HG03457 (cell line): ENCODE results near the gene ARSB.
"Not testable (repeated sequence)": the region's sequence is repeated elsewhere in the genome, so short reads cannot be mapped to it uniquely, and the experiment has no call there.

Source experiments
- ATAC-seq: cut with Tn5 transposase; IDR thresholded peaks from one replicate; pipeline ENCODE4 v1.9.1; 2021; ENCODE audit warnings: moderate number of reproducible peaks; ENCODE audit not compliant: unreplicated experiment

ARSB gene

DNA sequence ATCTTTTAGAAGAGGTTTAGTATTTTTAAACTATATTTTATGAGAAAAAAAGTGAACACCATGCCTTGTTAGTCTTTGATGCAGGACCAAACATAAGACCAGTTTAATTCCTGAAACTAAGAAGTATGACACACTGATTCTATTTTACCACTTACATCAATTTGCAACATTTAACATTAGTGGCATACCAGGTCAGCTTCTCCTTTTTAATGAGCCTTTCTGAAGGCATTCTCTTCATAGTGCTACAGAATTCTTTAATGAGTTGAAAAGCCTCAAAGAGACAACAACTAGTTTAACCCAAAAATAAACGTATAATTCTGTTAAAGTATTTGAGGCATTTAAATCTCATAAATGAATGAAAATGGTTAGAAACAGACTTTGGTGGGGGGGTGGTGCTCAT lies 28.2 kb downstream of the ARSB start:
- ATAC-seq = no peak

DNA sequence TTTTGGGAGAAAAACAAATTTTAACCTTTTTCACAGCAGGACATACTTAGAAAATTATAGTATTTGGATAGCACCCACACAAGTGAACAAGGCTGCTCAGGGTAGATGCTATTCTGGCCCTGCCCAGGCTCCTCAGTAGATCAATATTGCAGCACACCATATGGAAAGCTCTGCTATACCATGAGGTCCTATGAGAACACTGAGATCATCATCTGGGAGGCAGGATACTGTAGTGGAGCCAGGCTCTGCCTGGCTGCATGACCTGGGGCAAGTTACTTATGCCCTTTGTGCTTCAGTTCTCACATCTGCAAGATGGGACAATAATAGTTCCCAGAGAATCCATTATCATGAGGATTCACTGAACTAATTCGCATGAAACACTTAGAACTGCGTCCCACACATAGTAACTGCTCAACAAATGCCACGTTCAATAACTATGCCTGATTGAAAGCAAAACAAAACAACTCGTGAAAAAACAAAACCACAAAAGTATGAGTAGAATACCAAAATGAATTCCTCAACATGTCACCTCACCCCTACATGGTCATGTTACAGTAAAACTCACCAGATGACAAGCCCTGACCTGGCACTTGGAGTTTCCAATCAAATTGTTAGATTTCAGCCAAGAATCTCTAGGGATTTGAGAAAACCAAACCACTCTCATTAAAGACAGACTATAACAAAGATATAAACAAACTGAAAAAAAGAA lies 31.9 kb downstream of the ARSB start:
- ATAC-seq = no peak

DNA sequence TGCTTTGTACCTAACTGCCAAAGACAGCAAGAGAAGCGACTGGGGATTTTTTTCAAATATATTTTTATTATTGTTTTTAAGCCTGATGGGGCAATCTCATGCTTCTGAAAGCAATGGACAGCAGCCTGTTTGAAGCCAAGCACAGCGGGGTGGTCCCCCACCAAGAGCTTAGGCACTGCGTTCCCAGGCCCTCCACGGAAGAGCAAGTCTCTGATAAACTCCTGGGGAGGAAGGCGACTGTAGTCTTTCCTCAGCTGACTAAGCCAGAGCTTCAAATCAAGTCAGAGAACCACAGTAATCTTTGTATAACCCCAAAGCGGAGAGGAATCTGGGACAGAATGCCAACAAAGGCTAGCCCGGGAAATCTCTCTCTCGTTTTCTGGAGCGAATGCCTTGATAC lies 54.4 kb downstream of the ARSB start:
- ATAC-seq = no peak

DNA sequence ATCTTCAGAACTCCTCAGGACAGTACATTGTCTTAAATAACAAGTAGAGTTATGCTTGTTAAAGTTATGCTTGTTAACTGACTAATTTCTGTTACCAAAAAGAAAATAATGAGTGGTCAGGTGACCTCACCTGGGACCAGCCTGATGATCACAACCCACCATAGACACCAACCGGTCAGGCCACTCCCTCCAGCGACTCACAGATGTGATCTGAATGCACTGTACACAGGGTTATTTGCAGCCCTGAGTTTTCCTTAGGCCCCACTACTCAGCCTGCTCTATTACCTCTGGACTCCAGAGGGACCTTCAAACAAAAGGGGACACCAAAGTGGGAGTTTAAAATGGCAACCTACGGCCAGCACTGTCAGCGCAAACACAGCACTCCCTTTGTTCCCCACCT lies 55.3 kb downstream of the ARSB start:
- no peak for ATAC-seq

DNA sequence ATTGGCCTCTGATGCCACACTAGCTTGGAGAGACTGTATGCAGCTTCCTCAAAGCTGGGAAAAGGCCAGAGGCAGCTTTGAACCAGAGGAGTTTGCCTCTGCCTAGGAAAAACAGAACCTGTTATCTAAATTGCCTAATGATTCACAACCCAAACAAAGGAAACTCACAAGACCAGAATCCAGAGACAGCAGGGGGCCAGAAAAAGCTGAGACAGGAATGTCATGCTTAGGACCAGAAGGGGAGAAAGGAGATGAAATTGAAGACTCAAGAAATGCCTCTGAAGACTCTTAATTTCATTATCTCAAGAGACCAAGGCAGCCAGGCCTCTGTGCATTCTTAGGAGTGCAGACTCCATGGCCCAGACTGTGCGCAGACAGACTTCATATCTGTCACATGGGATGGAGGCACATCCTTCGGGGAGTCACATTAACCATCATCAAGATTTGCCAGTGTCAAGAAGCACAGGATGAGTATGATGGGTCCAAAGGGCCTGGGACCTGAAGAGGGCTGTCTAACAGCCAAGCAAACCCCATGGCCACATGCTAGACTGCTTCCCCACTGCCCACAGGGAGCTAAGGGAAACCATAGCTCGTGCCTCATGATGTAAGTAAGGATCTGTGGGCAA lies 57.3 kb downstream of the ARSB start:
- no peak for ATAC-seq

- ATAC-seq = no peak
These were observed 58.9 kb downstream of the ARSB start for GRCh38 chr5:78926252-78926651.

DNA sequence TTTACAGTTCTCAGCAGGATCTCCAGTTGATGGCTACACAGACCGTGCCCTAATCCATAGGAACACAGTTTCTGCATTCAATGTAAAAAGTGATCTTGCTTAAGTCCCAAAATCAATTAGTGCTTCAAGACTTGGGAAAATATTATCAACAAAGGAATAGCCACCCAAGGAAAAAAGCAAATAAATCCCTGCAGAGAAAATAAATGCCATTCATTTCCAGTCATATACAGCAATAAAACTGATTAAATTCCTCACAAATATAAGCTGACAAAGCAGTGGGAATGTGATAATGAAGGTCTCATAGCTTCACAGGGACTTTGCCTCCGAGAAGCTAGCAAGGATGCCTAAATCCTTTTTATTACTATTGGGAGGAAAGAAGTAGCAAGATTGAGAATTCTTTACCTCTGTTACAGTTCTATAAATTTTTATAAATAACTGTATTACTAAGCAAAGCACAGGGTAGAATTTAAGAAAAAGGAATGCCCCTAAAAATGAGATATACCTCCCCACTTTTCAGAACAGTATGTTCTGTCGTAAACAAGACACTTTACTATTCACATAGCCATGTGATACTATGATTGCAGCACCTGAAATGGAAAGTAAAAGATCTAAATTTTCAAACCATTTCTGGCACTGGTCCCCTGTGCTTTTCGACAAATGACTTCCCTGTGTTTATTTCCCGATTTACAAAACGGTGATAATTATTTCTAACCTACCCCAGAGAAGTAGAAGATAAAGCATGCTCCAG lies 59.8 kb downstream of the ARSB start:
- ATAC-seq = no peak

- no peak for ATAC-seq
These were observed 61.5 kb downstream of the ARSB start for GRCh38 chr5:78923622-78923970.

- no peak for ATAC-seq
These were observed 62.1 kb downstream of the ARSB start for GRCh38 chr5:78922879-78923621.

DNA sequence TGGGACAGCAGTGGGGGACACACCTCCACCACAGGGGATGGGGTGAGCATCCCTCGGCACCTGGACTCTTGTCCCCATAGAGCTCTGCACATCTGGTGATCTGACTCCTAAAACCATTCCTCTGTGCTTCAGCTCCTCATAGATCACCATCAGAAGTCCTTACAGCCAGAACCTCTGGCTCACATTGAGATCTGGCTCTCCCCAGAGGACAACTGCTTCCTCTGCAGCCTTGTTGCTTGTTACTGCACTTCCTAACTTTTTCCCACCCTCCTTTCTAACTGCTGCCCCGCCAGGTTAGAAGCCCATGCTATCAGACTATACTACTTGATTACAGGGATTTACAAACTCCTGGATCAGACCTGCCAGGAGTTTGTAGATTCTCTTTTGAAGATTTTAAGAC lies 64.5 kb downstream of the ARSB start:
- no peak for ATAC-seq

- ATAC-seq = no peak
These were observed 65.3 kb downstream of the ARSB start for GRCh38 chr5:78919796-78920195.

DNA sequence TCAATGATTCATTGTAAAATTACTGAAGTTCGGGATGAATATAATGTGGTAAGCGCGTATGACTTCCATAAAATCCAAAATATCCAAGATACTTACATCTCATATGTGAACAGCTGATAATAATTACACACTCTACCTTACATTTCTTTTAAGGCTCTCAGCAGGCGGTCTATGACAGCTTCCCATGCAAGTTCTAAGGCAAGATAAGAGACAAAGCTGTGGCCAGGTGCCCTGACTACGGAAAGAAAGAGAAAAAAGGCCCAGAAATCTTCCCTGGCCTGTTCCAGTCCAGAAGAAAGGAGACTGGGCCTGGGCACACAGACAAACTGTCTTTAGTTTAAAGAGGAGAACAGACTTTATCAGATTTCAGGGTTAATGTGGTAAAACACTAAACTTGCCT lies 69.1 kb downstream of the ARSB start:
- no peak for ATAC-seq

DNA sequence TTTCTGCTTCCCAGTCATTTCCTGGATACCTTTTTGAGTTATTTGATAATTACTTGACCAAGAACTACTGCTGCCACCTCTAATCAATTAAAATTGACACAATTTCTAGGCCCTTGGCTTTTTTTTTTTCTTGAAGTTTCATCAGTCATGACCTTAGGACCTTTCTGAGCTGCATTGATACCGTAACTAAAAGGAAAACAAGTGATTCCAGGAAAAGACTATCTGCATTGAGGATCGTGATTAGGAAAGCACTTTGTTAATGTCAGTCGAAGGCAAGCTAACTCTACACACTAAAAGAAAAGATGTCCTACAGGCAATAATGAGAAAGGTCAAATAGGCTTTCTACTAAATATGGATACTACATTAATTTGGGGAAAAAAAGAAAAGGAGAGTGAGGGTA lies 69.9 kb downstream of the ARSB start:
- no peak for ATAC-seq

- ATAC-seq = no peak
These were observed 72.3 kb downstream of the ARSB start for GRCh38 chr5:78912811-78913210.

GRCh38 chr5:78912085-78912771 lies 72.9 kb downstream of the ARSB start:
- no peak for ATAC-seq

DNA sequence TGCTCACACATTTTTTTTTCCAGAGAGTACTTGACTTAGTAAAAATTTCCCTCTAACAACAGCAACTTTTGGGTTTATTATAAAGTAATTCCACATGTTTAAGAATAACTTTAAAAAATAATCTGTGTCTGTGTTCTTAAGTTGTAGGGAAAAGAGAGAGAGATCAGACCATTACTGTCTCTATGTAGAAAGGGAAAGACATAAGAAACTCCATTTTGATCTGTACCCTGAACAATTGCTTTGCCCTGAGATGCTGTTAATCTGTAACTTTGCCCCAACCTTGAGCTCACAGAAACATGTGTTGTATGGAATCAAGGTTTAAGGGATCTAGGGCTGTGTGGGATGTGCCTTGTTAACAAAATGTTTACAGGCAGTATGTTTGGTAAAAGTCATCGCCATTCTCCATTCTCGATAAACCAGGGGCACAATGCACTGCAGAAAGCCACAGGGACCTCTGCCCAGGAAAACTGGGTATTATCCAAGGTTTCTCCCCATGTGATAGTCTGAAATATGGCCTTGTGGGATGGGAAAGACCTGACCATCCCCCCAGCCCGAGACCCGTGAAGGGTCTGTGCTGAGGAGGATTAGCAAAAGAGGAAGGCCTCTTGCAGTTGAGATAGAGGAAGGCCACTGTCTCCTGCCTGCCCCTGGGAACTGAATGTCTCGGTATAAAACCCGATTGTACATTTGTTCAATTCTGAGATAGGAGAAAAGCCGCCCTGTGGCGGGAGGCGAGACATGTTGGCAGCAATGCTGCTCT lies 75.7 kb downstream of the ARSB start:
- ATAC-seq = not testable (repeated sequence)

- no peak for ATAC-seq
These were observed 76.7 kb downstream of the ARSB start for GRCh38 chr5:78908173-78909061.

- ATAC-seq = no peak
These were observed 77.7 kb downstream of the ARSB start for GRCh38 chr5:78907255-78907891.
